HepG2 (cell line): ENCODE measurements around the gene TRIM66. TPM values are rescaled to one million over a fixed set of nuclear protein-coding genes. Genes with fewer than 3 reads are reported as not detected.
A peak's percentile ranks its signal among the peaks of the same experiment; 100 is the strongest.

Source experiments
- ARNTL ChIP-seq: sonication (generic); formaldehyde crosslinking; IDR thresholded peaks from 2 replicates; pipeline ENCODE4 v1.4.0; 2020; ENCODE audit warnings: mild to moderate bottlenecking, missing genetic modification reagents
- GATAD1 ChIP-seq: IDR thresholded peaks from 2 replicates; pipeline ENCODE4 v1.6.1; 2016; ENCODE audit warnings: missing genetic modification reagents, missing compliant biosample characterization
- KDM6A ChIP-seq: IDR thresholded peaks from 2 replicates; pipeline ENCODE4 v1.6.1; 2016; ENCODE audit warnings: low read depth
- NBN ChIP-seq: fragments of 450-650 bp; conservative IDR thresholded peaks from 2 replicates; pipeline ENCODE4 v1.6.1; 2017
- PHB2 ChIP-seq: fragments of 450-650 bp; IDR thresholded peaks from 2 replicates; pipeline ENCODE4 v1.6.1; 2018; ENCODE audit not compliant: partially characterized antibody
- THAP11 ChIP-seq: IDR thresholded peaks from 2 replicates; pipeline ENCODE4 v1.6.1; 2016; ENCODE audit warnings: missing biosample characterization, missing genetic modification reagents
- XRCC5 ChIP-seq: fragments of 200-400 bp; formaldehyde crosslinking; optimal IDR thresholded peaks from 2 replicates; pipeline ENCODE3; 2017; ENCODE audit warnings: mild to moderate bottlenecking, low read length
- ZBTB42 ChIP-seq: sonication (generic); formaldehyde crosslinking; IDR thresholded peaks from 2 replicates; pipeline ENCODE4 v1.5.0; 2020; ENCODE audit warnings: mild to moderate bottlenecking, missing genetic modification reagents
- ZNF282 ChIP-seq: fragments of 450-650 bp; IDR thresholded peaks from 2 replicates; pipeline ENCODE4 v1.6.1; 2018; ENCODE audit not compliant: partially characterized antibody
- ZSCAN5A ChIP-seq: sonication (generic); formaldehyde crosslinking; IDR thresholded peaks from 2 replicates; pipeline ENCODE4 v1.8.0; 2022; ENCODE audit warnings: mild to moderate bottlenecking, missing genetic modification reagents, borderline replicate concordance
- polyA plus RNA-seq, 8 experiments: library from polyadenylated mRNA; depleted of rRNA in 3 of 8; stranded (reverse) in 7 of 8; unstranded in 1 of 8; fragments of >200 nt; fragmentation: Illumina TruSeq in 4 of 8; extraction: Trizol in 4 of 8; gene quantifications; 2 replicates each; pipeline versions ENCODE4 v1.2.1 to v1.2.3, GENCODE V29; 2011 to 2016; ENCODE audit warnings: low read depth in 4 of 8, missing spikeins in 1 of 8, mixed read lengths in 1 of 8; ENCODE audit not compliant: insufficient read depth in 1 of 8
- total RNA-seq, 5 experiments: library from RNA; depleted of rRNA; stranded (reverse); fragments of >200 nt; fragmentation: Illumina TruSeq; extraction: Trizol; gene quantifications; 2 replicates each; pipeline ENCODE4 v1.2.3, GENCODE V29; 2016; ENCODE audit warnings: low read depth in 1 of 5
- TF ChIP-seq, protein P1 (sequence below): sonication (generic); formaldehyde crosslinking; IDR thresholded peaks from 2 replicates; pipeline ENCODE4 v1.9.0; 2021; ENCODE audit warnings: mild to moderate bottlenecking, missing genetic modification reagents
- TF ChIP-seq, protein P2 (sequence below): sonication (generic); formaldehyde crosslinking; IDR thresholded peaks from 2 replicates; pipeline ENCODE4 v1.4.0; 2020; ENCODE audit warnings: missing genetic modification reagents
- TF ChIP-seq, protein P3 (sequence below): sonication (generic); formaldehyde crosslinking; IDR thresholded peaks from 2 replicates; pipeline ENCODE4 v1.8.0; 2022; ENCODE audit warnings: missing genetic modification reagents, mild to moderate bottlenecking, moderate library complexity, borderline replicate concordance
- TF ChIP-seq, protein P4 (sequence below): sonication (generic); formaldehyde crosslinking; IDR thresholded peaks from 2 replicates; pipeline ENCODE4; 2020; ENCODE audit warnings: missing genetic modification reagents, mild to moderate bottlenecking, borderline replicate concordance
- TF ChIP-seq, protein P5 (sequence below): sonication (generic); formaldehyde crosslinking; IDR thresholded peaks from 2 replicates; pipeline ENCODE4 v1.4.0; 2020; ENCODE audit warnings: mild to moderate bottlenecking, missing genetic modification reagents

Gene TRIM66
- total and polyA plus RNA-seq, 2 of the 13 experiments (the other 11 are each of a cell fraction or from before 2014, with no cell fraction given) = 4.9 to 6.1 TPM

DNA sequence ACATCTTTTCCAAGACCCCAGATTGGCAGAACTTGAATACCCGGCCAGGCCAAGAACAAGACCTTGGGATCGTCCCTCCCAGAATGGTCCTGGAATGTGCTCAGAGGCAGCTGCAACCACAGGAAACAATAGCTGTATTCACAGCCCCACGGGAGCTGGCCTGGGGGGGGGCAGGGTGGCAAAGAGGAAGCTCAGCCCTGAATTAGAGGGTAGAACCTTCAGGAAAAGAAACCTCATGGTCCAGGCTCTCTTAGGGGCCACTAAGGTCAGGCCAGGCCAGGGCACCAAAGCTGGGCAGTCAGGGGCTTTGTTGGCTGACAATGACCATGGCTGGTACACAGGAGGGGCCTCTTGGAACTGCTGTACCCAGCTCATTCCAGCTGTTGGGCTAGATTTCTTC, 17.4 kb upstream of the TRIM66 start (continued):
- TF ChIP-seq, protein P1, sequence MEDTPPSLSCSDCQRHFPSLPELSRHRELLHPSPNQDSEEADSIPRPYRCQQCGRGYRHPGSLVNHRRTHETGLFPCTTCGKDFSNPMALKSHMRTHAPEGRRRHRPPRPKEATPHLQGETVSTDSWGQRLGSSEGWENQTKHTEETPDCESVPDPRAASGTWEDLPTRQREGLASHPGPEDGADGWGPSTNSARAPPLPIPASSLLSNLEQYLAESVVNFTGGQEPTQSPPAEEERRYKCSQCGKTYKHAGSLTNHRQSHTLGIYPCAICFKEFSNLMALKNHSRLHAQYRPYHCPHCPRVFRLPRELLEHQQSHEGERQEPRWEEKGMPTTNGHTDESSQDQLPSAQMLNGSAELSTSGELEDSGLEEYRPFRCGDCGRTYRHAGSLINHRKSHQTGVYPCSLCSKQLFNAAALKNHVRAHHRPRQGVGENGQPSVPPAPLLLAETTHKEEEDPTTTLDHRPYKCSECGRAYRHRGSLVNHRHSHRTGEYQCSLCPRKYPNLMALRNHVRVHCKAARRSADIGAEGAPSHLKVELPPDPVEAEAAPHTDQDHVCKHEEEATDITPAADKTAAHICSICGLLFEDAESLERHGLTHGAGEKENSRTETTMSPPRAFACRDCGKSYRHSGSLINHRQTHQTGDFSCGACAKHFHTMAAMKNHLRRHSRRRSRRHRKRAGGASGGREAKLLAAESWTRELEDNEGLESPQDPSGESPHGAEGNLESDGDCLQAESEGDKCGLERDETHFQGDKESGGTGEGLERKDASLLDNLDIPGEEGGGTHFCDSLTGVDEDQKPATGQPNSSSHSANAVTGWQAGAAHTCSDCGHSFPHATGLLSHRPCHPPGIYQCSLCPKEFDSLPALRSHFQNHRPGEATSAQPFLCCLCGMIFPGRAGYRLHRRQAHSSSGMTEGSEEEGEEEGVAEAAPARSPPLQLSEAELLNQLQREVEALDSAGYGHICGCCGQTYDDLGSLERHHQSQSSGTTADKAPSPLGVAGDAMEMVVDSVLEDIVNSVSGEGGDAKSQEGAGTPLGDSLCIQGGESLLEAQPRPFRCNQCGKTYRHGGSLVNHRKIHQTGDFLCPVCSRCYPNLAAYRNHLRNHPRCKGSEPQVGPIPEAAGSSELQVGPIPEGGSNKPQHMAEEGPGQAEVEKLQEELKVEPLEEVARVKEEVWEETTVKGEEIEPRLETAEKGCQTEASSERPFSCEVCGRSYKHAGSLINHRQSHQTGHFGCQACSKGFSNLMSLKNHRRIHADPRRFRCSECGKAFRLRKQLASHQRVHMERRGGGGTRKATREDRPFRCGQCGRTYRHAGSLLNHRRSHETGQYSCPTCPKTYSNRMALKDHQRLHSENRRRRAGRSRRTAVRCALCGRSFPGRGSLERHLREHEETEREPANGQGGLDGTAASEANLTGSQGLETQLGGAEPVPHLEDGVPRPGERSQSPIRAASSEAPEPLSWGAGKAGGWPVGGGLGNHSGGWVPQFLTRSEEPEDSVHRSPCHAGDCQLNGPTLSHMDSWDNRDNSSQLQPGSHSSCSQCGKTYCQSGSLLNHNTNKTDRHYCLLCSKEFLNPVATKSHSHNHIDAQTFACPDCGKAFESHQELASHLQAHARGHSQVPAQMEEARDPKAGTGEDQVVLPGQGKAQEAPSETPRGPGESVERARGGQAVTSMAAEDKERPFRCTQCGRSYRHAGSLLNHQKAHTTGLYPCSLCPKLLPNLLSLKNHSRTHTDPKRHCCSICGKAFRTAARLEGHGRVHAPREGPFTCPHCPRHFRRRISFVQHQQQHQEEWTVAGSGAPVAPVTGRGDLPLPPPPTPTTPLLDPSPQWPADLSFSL (CRISPR knock-in tag) = no peak
- TF ChIP-seq KDM6A (CRISPR knock-in tag) (no peak), GATAD1 (CRISPR knock-in tag) (0 out of 2 replicates have a peak, but pooled peaks have one; percentile 21), ARNTL (no peak), XRCC5 (peak; percentile 63), NBN (no peak), PHB2 (no peak), ZSCAN5A (CRISPR knock-in tag) (no peak), ZNF282 (no peak), THAP11 (CRISPR knock-in tag) (peak; percentile 40), ZBTB42 (CRISPR knock-in tag) (no peak)
- TF ChIP-seq, protein P2, sequence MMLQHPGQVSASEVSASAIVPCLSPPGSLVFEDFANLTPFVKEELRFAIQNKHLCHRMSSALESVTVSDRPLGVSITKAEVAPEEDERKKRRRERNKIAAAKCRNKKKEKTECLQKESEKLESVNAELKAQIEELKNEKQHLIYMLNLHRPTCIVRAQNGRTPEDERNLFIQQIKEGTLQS (CRISPR knock-in tag) = no peak
- TF ChIP-seq, protein P3, sequence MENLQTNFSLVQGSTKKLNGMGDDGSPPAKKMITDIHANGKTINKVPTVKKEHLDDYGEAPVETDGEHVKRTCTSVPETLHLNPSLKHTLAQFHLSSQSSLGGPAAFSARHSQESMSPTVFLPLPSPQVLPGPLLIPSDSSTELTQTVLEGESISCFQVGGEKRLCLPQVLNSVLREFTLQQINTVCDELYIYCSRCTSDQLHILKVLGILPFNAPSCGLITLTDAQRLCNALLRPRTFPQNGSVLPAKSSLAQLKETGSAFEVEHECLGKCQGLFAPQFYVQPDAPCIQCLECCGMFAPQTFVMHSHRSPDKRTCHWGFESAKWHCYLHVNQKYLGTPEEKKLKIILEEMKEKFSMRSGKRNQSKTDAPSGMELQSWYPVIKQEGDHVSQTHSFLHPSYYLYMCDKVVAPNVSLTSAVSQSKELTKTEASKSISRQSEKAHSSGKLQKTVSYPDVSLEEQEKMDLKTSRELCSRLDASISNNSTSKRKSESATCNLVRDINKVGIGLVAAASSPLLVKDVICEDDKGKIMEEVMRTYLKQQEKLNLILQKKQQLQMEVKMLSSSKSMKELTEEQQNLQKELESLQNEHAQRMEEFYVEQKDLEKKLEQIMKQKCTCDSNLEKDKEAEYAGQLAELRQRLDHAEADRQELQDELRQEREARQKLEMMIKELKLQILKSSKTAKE (CRISPR knock-in tag) = no peak
- TF ChIP-seq, protein P4, sequence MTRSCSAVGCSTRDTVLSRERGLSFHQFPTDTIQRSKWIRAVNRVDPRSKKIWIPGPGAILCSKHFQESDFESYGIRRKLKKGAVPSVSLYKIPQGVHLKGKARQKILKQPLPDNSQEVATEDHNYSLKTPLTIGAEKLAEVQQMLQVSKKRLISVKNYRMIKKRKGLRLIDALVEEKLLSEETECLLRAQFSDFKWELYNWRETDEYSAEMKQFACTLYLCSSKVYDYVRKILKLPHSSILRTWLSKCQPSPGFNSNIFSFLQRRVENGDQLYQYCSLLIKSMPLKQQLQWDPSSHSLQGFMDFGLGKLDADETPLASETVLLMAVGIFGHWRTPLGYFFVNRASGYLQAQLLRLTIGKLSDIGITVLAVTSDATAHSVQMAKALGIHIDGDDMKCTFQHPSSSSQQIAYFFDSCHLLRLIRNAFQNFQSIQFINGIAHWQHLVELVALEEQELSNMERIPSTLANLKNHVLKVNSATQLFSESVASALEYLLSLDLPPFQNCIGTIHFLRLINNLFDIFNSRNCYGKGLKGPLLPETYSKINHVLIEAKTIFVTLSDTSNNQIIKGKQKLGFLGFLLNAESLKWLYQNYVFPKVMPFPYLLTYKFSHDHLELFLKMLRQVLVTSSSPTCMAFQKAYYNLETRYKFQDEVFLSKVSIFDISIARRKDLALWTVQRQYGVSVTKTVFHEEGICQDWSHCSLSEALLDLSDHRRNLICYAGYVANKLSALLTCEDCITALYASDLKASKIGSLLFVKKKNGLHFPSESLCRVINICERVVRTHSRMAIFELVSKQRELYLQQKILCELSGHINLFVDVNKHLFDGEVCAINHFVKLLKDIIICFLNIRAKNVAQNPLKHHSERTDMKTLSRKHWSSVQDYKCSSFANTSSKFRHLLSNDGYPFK (CRISPR knock-in tag) = no peak
- TF ChIP-seq, protein P5, sequence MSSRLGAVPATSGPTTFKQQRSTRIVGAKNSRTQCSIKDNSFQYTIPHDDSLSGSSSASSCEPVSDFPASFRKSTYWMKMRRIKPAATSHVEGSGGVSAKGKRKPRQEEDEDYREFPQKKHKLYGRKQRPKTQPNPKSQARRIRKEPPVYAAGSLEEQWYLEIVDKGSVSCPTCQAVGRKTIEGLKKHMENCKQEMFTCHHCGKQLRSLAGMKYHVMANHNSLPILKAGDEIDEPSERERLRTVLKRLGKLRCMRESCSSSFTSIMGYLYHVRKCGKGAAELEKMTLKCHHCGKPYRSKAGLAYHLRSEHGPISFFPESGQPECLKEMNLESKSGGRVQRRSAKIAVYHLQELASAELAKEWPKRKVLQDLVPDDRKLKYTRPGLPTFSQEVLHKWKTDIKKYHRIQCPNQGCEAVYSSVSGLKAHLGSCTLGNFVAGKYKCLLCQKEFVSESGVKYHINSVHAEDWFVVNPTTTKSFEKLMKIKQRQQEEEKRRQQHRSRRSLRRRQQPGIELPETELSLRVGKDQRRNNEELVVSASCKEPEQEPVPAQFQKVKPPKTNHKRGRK (CRISPR knock-in tag) = no peak
